ENCODE data around the gene MYL12B. TPM values are rescaled to one million over a fixed set of nuclear protein-coding genes. Genes with fewer than 3 reads are reported as not detected.
A peak's percentile ranks its signal among the peaks of the same experiment; 100 is the strongest.
"Not testable (repeated sequence)": the region's sequence is repeated elsewhere in the genome, so short reads cannot be mapped to it uniquely, and the experiment has no call there.

MYL12B gene
- 197 TPM for total RNA-seq

GRCh38 chr18:3261373-3262233 is at the start of gene MYL12B:
TSS of gene MYL12B (plus strand) at chr18:3262133. CDS start at chr18:3272899, 10,766 bp downstream.
- DNase-seq, result peak; percentile 87

GRCh38 chr18:3212657-3213056 is 49.3 kb upstream of the MYL12B start:
- peak; percentile 31 for DNase-seq

- no peak for DNase-seq
Measured at GRCh38 chr18:3213300-3214059, 48.5 kb upstream of the MYL12B start.

- DNase-seq, result no peak
Measured at GRCh38 chr18:3214855-3215637, 46.9 kb upstream of the MYL12B start.

- no peak for DNase-seq
Measured at GRCh38 chr18:3216987-3217386, 44.9 kb upstream of the MYL12B start.

GRCh38 chr18:3217948-3218647 is 43.8 kb upstream of the MYL12B start:
- DNase-seq, result no peak

GRCh38 chr18:3218819-3219218 is 43.1 kb upstream of the MYL12B start:
- DNase-seq, result no peak

GRCh38 chr18:3219241-3219630 is 42.7 kb upstream of the MYL12B start:
- no peak for DNase-seq

- DNase-seq, result no peak
Measured at GRCh38 chr18:3219631-3220335, 42.1 kb upstream of the MYL12B start, which contains the start of gene MYOM1. TSS of gene MYOM1 (minus strand) at chr18:3219968. CDS start at chr18:3215223, 4,745 bp downstream.

- not testable (repeated sequence) for DNase-seq
Measured at GRCh38 chr18:3220868-3221267, 41.1 kb upstream of the MYL12B start.

- DNase-seq, result no peak
Measured at GRCh38 chr18:3221496-3221895, 40.4 kb upstream of the MYL12B start.

- DNase-seq, result no peak
Measured at GRCh38 chr18:3223356-3223755, 38.6 kb upstream of the MYL12B start.

- DNase-seq, result no peak
Measured at GRCh38 chr18:3224223-3224622, 37.7 kb upstream of the MYL12B start.

- no peak for DNase-seq
Measured at GRCh38 chr18:3225588-3225987, 36.3 kb upstream of the MYL12B start.

GRCh38 chr18:3226048-3226447 is 35.9 kb upstream of the MYL12B start:
- no peak for DNase-seq

- DNase-seq, result no peak
Measured at GRCh38 chr18:3230401-3231334, 31.3 kb upstream of the MYL12B start.

GRCh38 chr18:3233004-3233403 is 28.9 kb upstream of the MYL12B start:
- no peak for DNase-seq

- DNase-seq, result no peak
Measured at GRCh38 chr18:3233433-3234168, 28.3 kb upstream of the MYL12B start.

- no peak for DNase-seq
Measured at GRCh38 chr18:3234457-3234856, 27.5 kb upstream of the MYL12B start.
